NCI-H146 treated with DMSO at 0.1 percent for 48 hours (cell line): Measurements from ENCODE around the gene CRADD.

Experiments used
- DNase-seq: peaks from one replicate; lab custom pipeline; 2025; ENCODE audit not compliant: unreplicated experiment; lab: John Stamatoyannopoulos, UW

Gene CRADD

GRCh38 chr12:93836620-93837260, 159.6 kb downstream of the CRADD start:
- no peak for DNase-seq

- DNase-seq: peak; percentile 58
Measured at GRCh38 chr12:93838193-93838592, 161.0 kb downstream of the CRADD start.

GRCh38 chr12:93839064-93839463, 161.9 kb downstream of the CRADD start:
- peak; percentile 89 for DNase-seq

- DNase-seq: no peak
Measured at GRCh38 chr12:93841671-93842070, 164.5 kb downstream of the CRADD start.

GRCh38 chr12:93844164-93844784, 167.1 kb downstream of the CRADD start:
- DNase-seq: no peak

GRCh38 chr12:93846936-93847516, 169.9 kb downstream of the CRADD start:
- DNase-seq: no peak

- no peak for DNase-seq
Measured at GRCh38 chr12:93847517-93848474, 170.6 kb downstream of the CRADD start.

- DNase-seq: no peak
Measured at GRCh38 chr12:93848523-93849101, 171.4 kb downstream of the CRADD start.

- no peak for DNase-seq
Measured at GRCh38 chr12:93849946-93850345, 172.8 kb downstream of the CRADD start.

- DNase-seq: no peak
Measured at GRCh38 chr12:93850481-93851256, 173.5 kb downstream of the CRADD start.

- DNase-seq: no peak
Measured at GRCh38 chr12:93851257-93851671, 174.1 kb downstream of the CRADD start.

GRCh38 chr12:93852173-93852591, 175.0 kb downstream of the CRADD start:
- DNase-seq: no peak

GRCh38 chr12:93853698-93854478, 176.7 kb downstream of the CRADD start:
- DNase-seq: no peak

- no peak for DNase-seq
Measured at GRCh38 chr12:93855261-93855660, 178.1 kb downstream of the CRADD start.

GRCh38 chr12:93856611-93857010, 179.4 kb downstream of the CRADD start:
- DNase-seq: no peak

- DNase-seq: peak; percentile 77
Measured at GRCh38 chr12:93857279-93857938, 180.2 kb downstream of the CRADD start.

- DNase-seq: peak; percentile 77
Measured at GRCh38 chr12:93857991-93858447, 180.8 kb downstream of the CRADD start.

- DNase-seq: peak; percentile 9
Measured at GRCh38 chr12:93860668-93861373, 183.6 kb downstream of the CRADD start.
